WTC11 (cell line): ENCODE data around the gene COL20A1. TPM values are rescaled to one million over a fixed set of nuclear protein-coding genes. Genes with fewer than 3 reads are reported as not detected.
A peak's percentile ranks its signal among the peaks of the same experiment; 100 is the strongest.

ENCODE experiments used
- ATAC-seq: fragments of 200-7000 bp; cut with Tn5 transposase; 2 replicates; pipeline ENCODE4 v1.10.0; 2021; ENCODE audit warnings: mild to moderate bottlenecking, moderate library complexity
- CTCF ChIA-PET: fragments of 300-600 bp; sonication (Branson Sonifier 250); formaldehyde crosslinking; loops from one replicate; lab custom pipeline; 2021; ENCODE audit warnings: antibody characterized with exemption; lab: Charles Lee
- POLR2A ChIA-PET: fragments of 350-600 bp; sonication (Branson Sonifier 250); formaldehyde crosslinking; loops from one replicate; lab custom pipeline; 2021; ENCODE audit warnings: antibody characterized with exemption; lab: Charles Lee
- DNase-seq: peaks from one replicate; pipeline ENCODE4 v3.0.0; 2021; ENCODE audit warnings: low spot score
- H3K27ac Mint-ChIP-seq: 2 replicates; pipeline ENCODE4 v1.8.0; 2021; ENCODE audit warnings: mixed read lengths
- H3K27me3 Mint-ChIP-seq: 2 replicates; pipeline ENCODE4 v1.8.0; 2021; ENCODE audit warnings: low read depth, mild to moderate bottlenecking, moderate library complexity, mixed read lengths
- H3K36me3 Mint-ChIP-seq: 2 replicates; pipeline ENCODE4 v1.8.0; 2021; ENCODE audit warnings: mixed read lengths
- H3K4me1 Mint-ChIP-seq: 2 replicates; pipeline ENCODE4 v1.8.0; 2022; ENCODE audit warnings: mixed read lengths
- H3K4me3 Mint-ChIP-seq: 2 replicates; pipeline ENCODE4 v1.8.0; 2021; ENCODE audit warnings: mild to moderate bottlenecking, moderate library complexity, mixed read lengths
- H3K9me3 Mint-ChIP-seq: 2 replicates; pipeline ENCODE4 v1.8.0; 2021; ENCODE audit warnings: mixed read lengths
- ATF1 ChIP-seq: sonication (generic); formaldehyde crosslinking; IDR thresholded peaks from 2 replicates; pipeline ENCODE4 v1.8.1; 2023; ENCODE audit warnings: mild to moderate bottlenecking, moderate library complexity, missing genetic modification reagents
- CBFB ChIP-seq: sonication (generic); formaldehyde crosslinking; IDR thresholded peaks from 2 replicates; pipeline ENCODE4 v1.8.1; 2022; ENCODE audit warnings: mild to moderate bottlenecking, low read depth, missing genetic modification reagents
- JAZF1 ChIP-seq: fragments of 250-450 bp; sonication (Bioruptor Pico); IDR thresholded peaks from 2 replicates; pipeline ENCODE4 v1.9.0; 2021; ENCODE audit warnings: moderate library complexity, mild to moderate bottlenecking, inconsistent platforms
- NR1H2 ChIP-seq: sonication (generic); formaldehyde crosslinking; IDR thresholded peaks from 2 replicates; pipeline ENCODE4 v1.9.0; 2021; ENCODE audit warnings: mild to moderate bottlenecking, moderate library complexity, missing genetic modification reagents
- RELA ChIP-seq: sonication (generic); formaldehyde crosslinking; IDR thresholded peaks from 2 replicates; pipeline ENCODE4 v1.8.1; 2022; ENCODE audit warnings: missing genetic modification reagents, mild to moderate bottlenecking, borderline replicate concordance
- TEAD1 ChIP-seq: sonication (generic); formaldehyde crosslinking; IDR thresholded peaks from 2 replicates; pipeline ENCODE4 v1.8.0; 2022; ENCODE audit warnings: mild to moderate bottlenecking, missing genetic modification reagents
- TEAD4 ChIP-seq: sonication (generic); formaldehyde crosslinking; IDR thresholded peaks from 2 replicates; pipeline ENCODE4 v1.8.0; 2022; ENCODE audit warnings: mild to moderate bottlenecking, missing genetic modification reagents
- ZNF532 ChIP-seq: fragments of 250-450 bp; sonication (Bioruptor Pico); IDR thresholded peaks from 2 replicates; pipeline ENCODE4 v1.9.0; 2021; ENCODE audit warnings: mild to moderate bottlenecking, borderline replicate concordance
- ZNF671 ChIP-seq: fragments of 250-450 bp; sonication (Bioruptor Pico); IDR thresholded peaks from 2 replicates; pipeline ENCODE4 v1.8.0; 2021; ENCODE audit warnings: mild to moderate bottlenecking
- total RNA-seq: library from RNA; stranded (reverse); gene quantifications from 3 replicates; pipeline ENCODE4 v1.2.3, GENCODE V29; 2021
- TF ChIP-seq, protein P1 (sequence below): sonication (generic); formaldehyde crosslinking; IDR thresholded peaks from 2 replicates; pipeline ENCODE4 v1.8.1; 2023; ENCODE audit warnings: mild to moderate bottlenecking, missing genetic modification reagents
- TF ChIP-seq, protein P2 (sequence below): fragments of 200-600 bp; IDR thresholded peaks from 2 replicates; pipeline ENCODE4 v1.8.0; 2022; ENCODE audit warnings: antibody characterized with exemption
- TF ChIP-seq, protein P3 (sequence below): sonication (generic); formaldehyde crosslinking; conservative IDR thresholded peaks from 2 replicates; pipeline ENCODE4 v1.8.1; 2023; ENCODE audit warnings: mild to moderate bottlenecking, low read depth, missing genetic modification reagents, moderate library complexity
- TF ChIP-seq, protein P4 (sequence below): fragments of 250-450 bp; sonication (Bioruptor Pico); conservative IDR thresholded peaks from 2 replicates; pipeline ENCODE4 v1.9.0; 2021; ENCODE audit warnings: mild to moderate bottlenecking
- TF ChIP-seq, protein P5 (sequence below): sonication (generic); formaldehyde crosslinking; IDR thresholded peaks from 2 replicates; pipeline ENCODE4 v1.8.1; 2023; ENCODE audit warnings: mild to moderate bottlenecking, moderate library complexity, missing genetic modification reagents

The COL20A1 gene
- total RNA-seq, 1 experiment from 2014 or later: 1.3 TPM

- Mint-ChIP-seq H3K27me3 (peaks cover 2% of the 10 kb centered on the region), H3K4me3 (no peak overlapping the region), H3K4me1 (no peaks in the 10 kb centered on the region), H3K9me3 (peaks cover 17% of the 10 kb centered on the region), H3K27ac (no peak overlapping the region), H3K36me3 (peaks cover 6% of the 10 kb centered on the region)
- ATAC-seq: no peak
- no peak for DNase-seq
- POLR2A ChIA-PET: interaction anchor here (1.1 kb wide), 1 partner anchor 20 kb away, joined by 4 read pairs; no protein-coding TSS in a partner anchor
- CTCF ChIA-PET: interaction anchor here (1.0 to 2.0 kb wide), 6 partner anchors 21 to 107 kb away, joined by 4 to 13 read pairs (median 4); no protein-coding TSS in a partner anchor
- TF ChIP-seq CBFB (CRISPR knock-in tag) (no peak), TEAD4 (no peak), ZNF532 (no peak), ATF1 (no peak), RELA (CRISPR knock-in tag) (no peak)
- TF ChIP-seq, protein P1, sequence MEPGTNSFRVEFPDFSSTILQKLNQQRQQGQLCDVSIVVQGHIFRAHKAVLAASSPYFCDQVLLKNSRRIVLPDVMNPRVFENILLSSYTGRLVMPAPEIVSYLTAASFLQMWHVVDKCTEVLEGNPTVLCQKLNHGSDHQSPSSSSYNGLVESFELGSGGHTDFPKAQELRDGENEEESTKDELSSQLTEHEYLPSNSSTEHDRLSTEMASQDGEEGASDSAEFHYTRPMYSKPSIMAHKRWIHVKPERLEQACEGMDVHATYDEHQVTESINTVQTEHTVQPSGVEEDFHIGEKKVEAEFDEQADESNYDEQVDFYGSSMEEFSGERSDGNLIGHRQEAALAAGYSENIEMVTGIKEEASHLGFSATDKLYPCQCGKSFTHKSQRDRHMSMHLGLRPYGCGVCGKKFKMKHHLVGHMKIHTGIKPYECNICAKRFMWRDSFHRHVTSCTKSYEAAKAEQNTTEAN (CRISPR knock-in tag): no peak
- TF ChIP-seq, protein P2, sequence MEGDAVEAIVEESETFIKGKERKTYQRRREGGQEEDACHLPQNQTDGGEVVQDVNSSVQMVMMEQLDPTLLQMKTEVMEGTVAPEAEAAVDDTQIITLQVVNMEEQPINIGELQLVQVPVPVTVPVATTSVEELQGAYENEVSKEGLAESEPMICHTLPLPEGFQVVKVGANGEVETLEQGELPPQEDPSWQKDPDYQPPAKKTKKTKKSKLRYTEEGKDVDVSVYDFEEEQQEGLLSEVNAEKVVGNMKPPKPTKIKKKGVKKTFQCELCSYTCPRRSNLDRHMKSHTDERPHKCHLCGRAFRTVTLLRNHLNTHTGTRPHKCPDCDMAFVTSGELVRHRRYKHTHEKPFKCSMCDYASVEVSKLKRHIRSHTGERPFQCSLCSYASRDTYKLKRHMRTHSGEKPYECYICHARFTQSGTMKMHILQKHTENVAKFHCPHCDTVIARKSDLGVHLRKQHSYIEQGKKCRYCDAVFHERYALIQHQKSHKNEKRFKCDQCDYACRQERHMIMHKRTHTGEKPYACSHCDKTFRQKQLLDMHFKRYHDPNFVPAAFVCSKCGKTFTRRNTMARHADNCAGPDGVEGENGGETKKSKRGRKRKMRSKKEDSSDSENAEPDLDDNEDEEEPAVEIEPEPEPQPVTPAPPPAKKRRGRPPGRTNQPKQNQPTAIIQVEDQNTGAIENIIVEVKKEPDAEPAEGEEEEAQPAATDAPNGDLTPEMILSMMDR: no peak
Measured at GRCh38 chr20:63330084-63330760, 37.2 kb downstream of the COL20A1 start.

- CTCF ChIA-PET: interaction anchor here (1.0 to 2.0 kb wide), 7 partner anchors 21 to 275 kb away, joined by 3 to 13 read pairs (median 4); no protein-coding TSS in a partner anchor
- no peak overlapping the region for H3K4me3 Mint-ChIP-seq
- TF ChIP-seq, protein P3, sequence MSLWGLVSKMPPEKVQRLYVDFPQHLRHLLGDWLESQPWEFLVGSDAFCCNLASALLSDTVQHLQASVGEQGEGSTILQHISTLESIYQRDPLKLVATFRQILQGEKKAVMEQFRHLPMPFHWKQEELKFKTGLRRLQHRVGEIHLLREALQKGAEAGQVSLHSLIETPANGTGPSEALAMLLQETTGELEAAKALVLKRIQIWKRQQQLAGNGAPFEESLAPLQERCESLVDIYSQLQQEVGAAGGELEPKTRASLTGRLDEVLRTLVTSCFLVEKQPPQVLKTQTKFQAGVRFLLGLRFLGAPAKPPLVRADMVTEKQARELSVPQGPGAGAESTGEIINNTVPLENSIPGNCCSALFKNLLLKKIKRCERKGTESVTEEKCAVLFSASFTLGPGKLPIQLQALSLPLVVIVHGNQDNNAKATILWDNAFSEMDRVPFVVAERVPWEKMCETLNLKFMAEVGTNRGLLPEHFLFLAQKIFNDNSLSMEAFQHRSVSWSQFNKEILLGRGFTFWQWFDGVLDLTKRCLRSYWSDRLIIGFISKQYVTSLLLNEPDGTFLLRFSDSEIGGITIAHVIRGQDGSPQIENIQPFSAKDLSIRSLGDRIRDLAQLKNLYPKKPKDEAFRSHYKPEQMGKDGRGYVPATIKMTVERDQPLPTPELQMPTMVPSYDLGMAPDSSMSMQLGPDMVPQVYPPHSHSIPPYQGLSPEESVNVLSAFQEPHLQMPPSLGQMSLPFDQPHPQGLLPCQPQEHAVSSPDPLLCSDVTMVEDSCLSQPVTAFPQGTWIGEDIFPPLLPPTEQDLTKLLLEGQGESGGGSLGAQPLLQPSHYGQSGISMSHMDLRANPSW: no peak
- TF ChIP-seq NR1H2 (no peak), TEAD1 (CRISPR knock-in tag) (no peak), JAZF1 (no peak), ZNF671 (CRISPR knock-in tag) (no peak), TEAD4 (no peak)
- TF ChIP-seq, protein P4, sequence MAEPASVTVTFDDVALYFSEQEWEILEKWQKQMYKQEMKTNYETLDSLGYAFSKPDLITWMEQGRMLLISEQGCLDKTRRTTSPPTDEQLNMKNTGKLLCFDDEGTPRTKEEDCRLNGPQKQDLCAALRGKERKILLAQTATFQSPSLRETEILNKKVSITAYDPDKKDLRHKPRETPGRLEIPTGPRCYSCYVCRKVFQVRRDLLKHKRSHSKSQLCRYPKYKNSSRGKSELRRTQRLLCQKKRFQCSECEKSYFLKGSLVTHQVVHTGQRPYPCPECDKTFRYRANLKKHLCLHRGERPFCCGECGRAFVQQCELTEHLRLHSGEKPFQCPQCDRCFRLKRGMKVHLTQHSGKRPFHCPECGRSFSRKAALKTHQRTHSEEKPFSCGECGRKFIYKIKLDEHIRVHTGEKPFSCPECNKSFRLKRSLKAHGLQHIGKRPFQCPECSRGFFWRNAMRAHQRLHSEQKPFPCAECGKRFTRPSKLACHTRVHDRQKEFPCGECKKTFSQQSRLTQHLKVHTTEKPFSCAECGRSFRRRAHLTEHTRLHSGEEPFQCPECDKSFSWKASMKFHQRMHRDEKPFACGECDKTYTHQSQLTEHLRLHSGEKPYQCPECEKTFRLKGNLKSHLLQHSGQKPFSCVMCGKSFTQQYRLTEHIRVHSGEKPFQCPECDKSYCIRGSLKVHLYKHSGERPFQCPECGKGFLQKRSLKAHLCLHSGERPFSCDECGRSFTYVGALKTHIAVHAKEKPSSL (CRISPR knock-in tag): no peak
- TF ChIP-seq, protein P5, sequence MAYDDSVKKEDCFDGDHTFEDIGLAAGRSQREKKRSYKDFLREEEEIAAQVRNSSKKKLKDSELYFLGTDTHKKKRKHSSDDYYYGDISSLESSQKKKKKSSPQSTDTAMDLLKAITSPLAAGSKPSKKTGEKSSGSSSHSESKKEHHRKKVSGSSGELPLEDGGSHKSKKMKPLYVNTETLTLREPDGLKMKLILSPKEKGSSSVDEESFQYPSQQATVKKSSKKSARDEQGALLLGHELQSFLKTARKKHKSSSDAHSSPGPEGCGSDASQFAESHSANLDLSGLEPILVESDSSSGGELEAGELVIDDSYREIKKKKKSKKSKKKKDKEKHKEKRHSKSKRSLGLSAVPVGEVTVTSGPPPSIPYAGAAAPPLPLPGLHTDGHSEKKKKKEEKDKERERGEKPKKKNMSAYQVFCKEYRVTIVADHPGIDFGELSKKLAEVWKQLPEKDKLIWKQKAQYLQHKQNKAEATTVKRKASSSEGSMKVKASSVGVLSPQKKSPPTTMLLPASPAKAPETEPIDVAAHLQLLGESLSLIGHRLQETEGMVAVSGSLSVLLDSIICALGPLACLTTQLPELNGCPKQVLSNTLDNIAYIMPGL (CRISPR knock-in tag): no peak
- TF ChIP-seq, protein P2: no peak
Measured at GRCh38 chr20:63330940-63331339, 38.0 kb downstream of the COL20A1 start.

More at GRCh38 chr20:63330940-63331339, 38.0 kb downstream of the COL20A1 start:
- peaks cover 22% of the 10 kb centered on the region for H3K9me3 Mint-ChIP-seq
- POLR2A ChIA-PET: interaction anchor here (1.1 kb wide), 1 partner anchor 21 kb away, joined by 4 read pairs; no protein-coding TSS in a partner anchor
- DNase-seq (peak; percentile 54), ATAC-seq (peak; percentile 88)
- H3K4me1 Mint-ChIP-seq: no peaks in the 10 kb centered on the region
- peaks cover 2% of the 10 kb centered on the region for H3K27me3 Mint-ChIP-seq
- H3K27ac Mint-ChIP-seq: no peak overlapping the region
- H3K36me3 Mint-ChIP-seq: peaks cover 6% of the 10 kb centered on the region
